NCI-H226 (cell line): Measurements from ENCODE around the gene LRRC28.

Experiments used
- DNase-seq: peaks from one replicate; pipeline ENCODE4 v3.0.0-alpha.2; 2015

Gene LRRC28

GRCh38 chr15:99424131-99424571, 172.9 kb downstream of the LRRC28 start:
- no peak for DNase-seq

- no peak for DNase-seq
Observed at GRCh38 chr15:99424978-99425656, 173.8 kb downstream of the LRRC28 start.

- DNase-seq = no peak
Observed at GRCh38 chr15:99425657-99426301, 174.5 kb downstream of the LRRC28 start.

- DNase-seq = no peak
Observed at GRCh38 chr15:99426431-99427105, 175.3 kb downstream of the LRRC28 start.

- DNase-seq = no peak
Observed at GRCh38 chr15:99427210-99427609, 175.9 kb downstream of the LRRC28 start.

GRCh38 chr15:99427668-99428361, 176.5 kb downstream of the LRRC28 start:
- DNase-seq = no peak

GRCh38 chr15:99429681-99430081, 178.4 kb downstream of the LRRC28 start:
- no peak for DNase-seq

GRCh38 chr15:99430881-99431401, 179.7 kb downstream of the LRRC28 start:
- no peak for DNase-seq

GRCh38 chr15:99431661-99432091, 180.4 kb downstream of the LRRC28 start:
- no peak for DNase-seq

- DNase-seq = no peak
Observed at GRCh38 chr15:99432271-99433025, 181.2 kb downstream of the LRRC28 start.

- peak; percentile 66 for DNase-seq
Observed at GRCh38 chr15:99433026-99433756, 181.9 kb downstream of the LRRC28 start.

- no peak for DNase-seq
Observed at GRCh38 chr15:99433757-99434450, 182.6 kb downstream of the LRRC28 start.

- DNase-seq = no peak
Observed at GRCh38 chr15:99434506-99435112, 183.3 kb downstream of the LRRC28 start.

- no peak for DNase-seq
Observed at GRCh38 chr15:99435113-99435695, 183.9 kb downstream of the LRRC28 start.

- no peak for DNase-seq
Observed at GRCh38 chr15:99435877-99436541, 184.7 kb downstream of the LRRC28 start.

- DNase-seq = no peak
Observed at GRCh38 chr15:99436542-99437314, 185.4 kb downstream of the LRRC28 start.

- no peak for DNase-seq
Observed at GRCh38 chr15:99437315-99438223, 186.3 kb downstream of the LRRC28 start.

GRCh38 chr15:99438224-99438585, 186.9 kb downstream of the LRRC28 start:
- DNase-seq = no peak
